Measurements from ENCODE around the gene MAL.

Gene MAL

DNA sequence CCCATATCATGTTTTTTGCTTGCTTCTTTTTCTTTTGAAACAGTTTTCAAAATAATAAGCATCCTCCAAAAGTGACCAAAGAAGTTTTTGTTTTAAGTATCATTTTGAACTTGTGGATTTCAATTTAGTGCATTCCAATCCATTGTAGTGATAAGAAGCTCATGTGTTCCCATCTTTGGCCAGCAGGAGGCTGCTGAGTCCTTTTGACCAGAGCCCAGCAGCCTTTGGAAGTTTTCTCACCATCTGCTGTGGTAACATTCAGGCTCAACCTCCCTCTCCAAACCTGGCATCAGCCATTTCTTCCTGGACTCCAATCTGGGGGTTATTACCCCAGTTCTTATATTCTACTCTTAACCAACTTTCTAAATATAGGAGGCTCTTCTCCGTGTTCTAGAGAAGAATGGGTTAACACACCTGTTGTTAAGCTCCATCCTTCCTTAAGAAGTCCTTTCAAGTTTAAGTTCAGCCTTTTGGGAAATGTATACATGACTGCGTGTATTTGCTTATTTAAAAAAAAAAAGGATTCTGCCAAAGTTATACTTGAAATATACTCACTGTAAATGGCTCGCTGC is 39.0 kb upstream of the MAL start:
- no peak overlapping the region for H3K4me3 ChIP-seq (replicated peaks; ENCODE audit: insufficient read depth, low read length)
- DNase-seq (ENCODE audit: low read depth in 1 of 2, low spot score in 1 of 2): peak; percentile 14 to 30
- H3K27me3 ChIP-seq (ENCODE audit: insufficient read depth, poor library complexity, severe bottlenecking): no peaks in the 10 kb centered on the region
- no peak overlapping the region for H3K27ac ChIP-seq (replicated peaks)
- TF ChIP-seq, protein P1, sequence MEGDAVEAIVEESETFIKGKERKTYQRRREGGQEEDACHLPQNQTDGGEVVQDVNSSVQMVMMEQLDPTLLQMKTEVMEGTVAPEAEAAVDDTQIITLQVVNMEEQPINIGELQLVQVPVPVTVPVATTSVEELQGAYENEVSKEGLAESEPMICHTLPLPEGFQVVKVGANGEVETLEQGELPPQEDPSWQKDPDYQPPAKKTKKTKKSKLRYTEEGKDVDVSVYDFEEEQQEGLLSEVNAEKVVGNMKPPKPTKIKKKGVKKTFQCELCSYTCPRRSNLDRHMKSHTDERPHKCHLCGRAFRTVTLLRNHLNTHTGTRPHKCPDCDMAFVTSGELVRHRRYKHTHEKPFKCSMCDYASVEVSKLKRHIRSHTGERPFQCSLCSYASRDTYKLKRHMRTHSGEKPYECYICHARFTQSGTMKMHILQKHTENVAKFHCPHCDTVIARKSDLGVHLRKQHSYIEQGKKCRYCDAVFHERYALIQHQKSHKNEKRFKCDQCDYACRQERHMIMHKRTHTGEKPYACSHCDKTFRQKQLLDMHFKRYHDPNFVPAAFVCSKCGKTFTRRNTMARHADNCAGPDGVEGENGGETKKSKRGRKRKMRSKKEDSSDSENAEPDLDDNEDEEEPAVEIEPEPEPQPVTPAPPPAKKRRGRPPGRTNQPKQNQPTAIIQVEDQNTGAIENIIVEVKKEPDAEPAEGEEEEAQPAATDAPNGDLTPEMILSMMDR (IDR thresholded peaks at IDR 0.05; ENCODE audit: insufficient read depth, low read length): peak; percentile 26
- no peak for TF ChIP-seq GABPA (IDR thresholded peaks at IDR 0.05; ENCODE audit: low read depth)
- TF ChIP-seq SPI1 (IDR thresholded peaks at IDR 0.05; ENCODE audit: borderline replicate concordance, low read depth): no peak

DNA sequence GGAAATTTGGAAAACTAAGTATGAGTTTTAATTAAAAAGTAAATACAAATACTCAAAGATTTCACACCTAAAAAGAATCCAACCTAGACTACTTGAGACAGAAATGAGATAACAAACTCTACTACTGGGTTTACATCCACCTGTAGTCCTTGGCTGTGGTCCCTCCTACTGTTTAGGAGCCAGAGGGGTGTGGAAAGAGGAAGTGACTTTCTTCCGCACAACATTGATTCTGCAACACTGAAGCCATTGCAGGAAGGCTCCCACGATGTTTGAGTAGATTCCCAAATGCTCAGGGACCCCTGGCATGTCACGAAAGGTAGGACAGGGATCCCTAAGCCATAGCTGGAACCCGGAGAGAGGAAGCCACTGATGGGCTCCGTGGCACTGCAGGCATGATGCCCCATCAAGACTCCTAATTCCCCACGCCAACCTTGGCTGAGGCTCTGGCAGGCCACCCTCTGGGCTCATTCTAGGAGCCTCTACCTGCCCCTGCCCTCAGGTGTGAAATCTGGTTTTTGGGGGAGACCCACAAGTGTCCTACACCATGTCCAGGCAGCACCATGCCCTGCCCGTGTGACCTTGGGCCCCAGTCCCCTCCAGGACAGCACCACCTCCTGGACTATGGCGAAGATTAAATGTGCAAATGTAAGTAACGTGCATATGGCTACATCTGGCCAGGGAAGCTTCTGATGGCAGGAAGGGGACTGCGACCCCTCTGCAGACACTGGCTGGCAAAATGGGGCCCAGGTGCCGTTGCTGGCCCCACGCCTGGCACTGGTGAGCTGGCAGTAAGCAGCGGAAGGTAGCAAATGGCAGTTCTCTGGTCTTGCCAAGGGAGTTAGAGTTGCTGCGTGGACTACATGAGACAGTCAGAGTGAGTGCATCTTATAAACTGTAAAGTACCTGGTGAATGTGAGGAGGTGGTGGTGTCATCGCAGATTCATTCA is 38.2 kb upstream of the MAL start:
- Histone ChIP-seq H3K4me3 (replicated peaks; ENCODE audit: insufficient read depth, low read length) (no peak overlapping the region), H3K27ac (replicated peaks) (no peak overlapping the region), H3K27me3 (ENCODE audit: insufficient read depth, poor library complexity, severe bottlenecking) (no peaks in the 10 kb centered on the region)
- peak; percentile 93 for TF ChIP-seq SPI1 (IDR thresholded peaks at IDR 0.05; ENCODE audit: borderline replicate concordance, low read depth)
- TF ChIP-seq, protein P1 (IDR thresholded peaks at IDR 0.05; ENCODE audit: insufficient read depth, low read length): no peak
- TF ChIP-seq, protein P2, sequence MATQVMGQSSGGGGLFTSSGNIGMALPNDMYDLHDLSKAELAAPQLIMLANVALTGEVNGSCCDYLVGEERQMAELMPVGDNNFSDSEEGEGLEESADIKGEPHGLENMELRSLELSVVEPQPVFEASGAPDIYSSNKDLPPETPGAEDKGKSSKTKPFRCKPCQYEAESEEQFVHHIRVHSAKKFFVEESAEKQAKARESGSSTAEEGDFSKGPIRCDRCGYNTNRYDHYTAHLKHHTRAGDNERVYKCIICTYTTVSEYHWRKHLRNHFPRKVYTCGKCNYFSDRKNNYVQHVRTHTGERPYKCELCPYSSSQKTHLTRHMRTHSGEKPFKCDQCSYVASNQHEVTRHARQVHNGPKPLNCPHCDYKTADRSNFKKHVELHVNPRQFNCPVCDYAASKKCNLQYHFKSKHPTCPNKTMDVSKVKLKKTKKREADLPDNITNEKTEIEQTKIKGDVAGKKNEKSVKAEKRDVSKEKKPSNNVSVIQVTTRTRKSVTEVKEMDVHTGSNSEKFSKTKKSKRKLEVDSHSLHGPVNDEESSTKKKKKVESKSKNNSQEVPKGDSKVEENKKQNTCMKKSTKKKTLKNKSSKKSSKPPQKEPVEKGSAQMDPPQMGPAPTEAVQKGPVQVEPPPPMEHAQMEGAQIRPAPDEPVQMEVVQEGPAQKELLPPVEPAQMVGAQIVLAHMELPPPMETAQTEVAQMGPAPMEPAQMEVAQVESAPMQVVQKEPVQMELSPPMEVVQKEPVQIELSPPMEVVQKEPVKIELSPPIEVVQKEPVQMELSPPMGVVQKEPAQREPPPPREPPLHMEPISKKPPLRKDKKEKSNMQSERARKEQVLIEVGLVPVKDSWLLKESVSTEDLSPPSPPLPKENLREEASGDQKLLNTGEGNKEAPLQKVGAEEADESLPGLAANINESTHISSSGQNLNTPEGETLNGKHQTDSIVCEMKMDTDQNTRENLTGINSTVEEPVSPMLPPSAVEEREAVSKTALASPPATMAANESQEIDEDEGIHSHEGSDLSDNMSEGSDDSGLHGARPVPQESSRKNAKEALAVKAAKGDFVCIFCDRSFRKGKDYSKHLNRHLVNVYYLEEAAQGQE (IDR thresholded peaks at IDR 0.05; ENCODE audit: insufficient replicate concordance, low read depth): no peak
- peak; percentile 1 to 23 for DNase-seq (ENCODE audit: low read depth in 1 of 2, low spot score in 1 of 2)

DNA sequence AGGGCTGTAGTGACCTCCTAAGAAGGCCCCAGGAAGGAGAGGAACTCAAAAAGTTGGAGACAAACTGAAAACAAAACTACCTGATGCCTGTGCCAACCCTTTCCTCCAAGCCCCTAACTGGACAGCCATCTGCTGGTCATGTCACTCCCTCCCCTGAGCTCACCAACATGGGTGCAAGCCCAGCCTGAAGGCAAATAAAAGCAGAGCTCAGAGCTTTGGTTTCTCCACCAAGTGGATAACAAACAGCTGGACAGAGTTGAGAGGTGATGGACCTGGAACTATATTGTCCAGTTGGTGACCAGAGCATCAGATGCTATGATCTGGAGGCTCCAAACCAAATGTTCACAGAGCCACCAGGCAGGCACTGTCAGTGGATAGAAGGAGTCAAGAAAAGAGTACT is 34.6 kb upstream of the MAL start:
- no peak overlapping the region for H3K27ac ChIP-seq (replicated peaks)
- no peak overlapping the region for H3K4me3 ChIP-seq (replicated peaks; ENCODE audit: insufficient read depth, low read length)
- H3K27me3 ChIP-seq (ENCODE audit: insufficient read depth, poor library complexity, severe bottlenecking): no peaks in the 10 kb centered on the region
- TF ChIP-seq, protein P1 (IDR thresholded peaks at IDR 0.05; ENCODE audit: insufficient read depth, low read length): no peak
- no peak for TF ChIP-seq GABPA (IDR thresholded peaks at IDR 0.05; ENCODE audit: low read depth)
- no peak for TF ChIP-seq SPI1 (IDR thresholded peaks at IDR 0.05; ENCODE audit: borderline replicate concordance, low read depth)
- TF ChIP-seq, protein P2 (IDR thresholded peaks at IDR 0.05; ENCODE audit: insufficient replicate concordance, low read depth): no peak
- TF ChIP-seq POLR2AphosphoS5 (IDR thresholded peaks at IDR 0.05; ENCODE audit: low read depth): no peak
- DNase-seq (ENCODE audit: low read depth in 1 of 2, low spot score in 1 of 2): no peak

All from HL-60 (cell line).